IMR-90 (cell line): ENCODE measurements around the gene MPV17L. TPM values are rescaled to one million over a fixed set of nuclear protein-coding genes. Genes with fewer than 3 reads are reported as not detected.

Source experiments
- ATAC-seq: fragments of 200-7000 bp; cut with Tn5 transposase; 2 replicates; pipeline ENCODE4 v1.9.1; 2020; ENCODE audit warnings: low read depth, mild to moderate bottlenecking, moderate library complexity
- BruUV-seq: library from RNA; stranded (reverse); fragments of 400-500 nt; replicated peaks from 2 replicates; lab custom pipeline; 2021; lab: Mats Ljungman, UMichigan
- CTCF ChIA-PET: fragments of 300-600 bp; formaldehyde crosslinking; extraction: SDS; loops from one replicate; lab custom pipeline; 2021; ENCODE audit warnings: antibody characterized with exemption; lab: Yijun Ruan, JAX
- POLR2A ChIA-PET: fragments of 300-600 bp; sonication (Branson Sonifier 250); formaldehyde crosslinking; loops from one replicate; lab custom pipeline; 2022; ENCODE audit warnings: antibody characterized with exemption; ENCODE audit not compliant: unreplicated experiment; lab: Charles Lee
- DNase-seq: peaks from one replicate; pipeline ENCODE4 v3.0.0; 2013
- H2AFZ ChIP-seq: replicated peaks from 2 replicates; pipeline ENCODE3; 2013; ENCODE audit warnings: low read length, mild to moderate bottlenecking; ENCODE audit not compliant: poor library complexity
- H2AK5ac ChIP-seq: 2 replicates; pipeline ENCODE4 v1.6.1; 2013; ENCODE audit warnings: low read depth, low read length, inconsistent platforms
- H2AK9ac ChIP-seq: replicated peaks from 2 replicates; pipeline ENCODE3; 2013; ENCODE audit warnings: mild to moderate bottlenecking, low read depth, low read length, moderate library complexity; ENCODE audit not compliant: poor library complexity
- H2BK120ac ChIP-seq: 2 replicates; pipeline ENCODE4 v1.6.1; 2013; ENCODE audit warnings: low read depth, low read length, inconsistent platforms
- H2BK15ac ChIP-seq: 3 replicates; pipeline ENCODE4 v1.6.1; 2013; ENCODE audit warnings: low read depth, low read length, inconsistent platforms
- H2BK20ac ChIP-seq: 2 replicates; pipeline ENCODE4 v1.6.1; 2013; ENCODE audit warnings: low read depth, mild to moderate bottlenecking, inconsistent platforms, low read length, moderate library complexity
- H2BK5ac ChIP-seq: 2 replicates; pipeline ENCODE4 v1.6.1; 2013; ENCODE audit warnings: mild to moderate bottlenecking, low read depth, low read length, inconsistent platforms; ENCODE audit not compliant: poor library complexity, severe bottlenecking
- H3K14ac ChIP-seq: replicated peaks from 2 replicates; pipeline ENCODE4 v1.6.1; 2013; ENCODE audit warnings: low read depth, low read length, inconsistent platforms
- H3K18ac ChIP-seq: 2 replicates; pipeline ENCODE4 v1.6.1; 2013; ENCODE audit warnings: low read depth, low read length, control low read depth
- H3K23ac ChIP-seq: 2 replicates; pipeline ENCODE4 v1.6.1; 2013; ENCODE audit warnings: low read depth, low read length, inconsistent platforms
- H3K27ac ChIP-seq: 2 replicates; pipeline ENCODE4 v1.5.1; 2013; ENCODE audit warnings: mild to moderate bottlenecking, control low read depth, low read length; ENCODE audit not compliant: insufficient read depth
- H3K27me3 ChIP-seq: 2 replicates; pipeline ENCODE4 v1.6.1; 2013; ENCODE audit warnings: low read length; ENCODE audit not compliant: control insufficient read depth, insufficient read depth
- H3K36me3 ChIP-seq: 2 replicates; pipeline ENCODE4 v1.6.1; 2013; ENCODE audit warnings: low read length, mixed read lengths; ENCODE audit not compliant: control insufficient read depth, insufficient read depth
- H3K4ac ChIP-seq: 2 replicates; pipeline ENCODE4 v1.6.1; 2013; ENCODE audit warnings: low read depth, low read length, inconsistent platforms
- H3K4me1 ChIP-seq: 2 replicates; pipeline ENCODE4 v1.6.1; 2013; ENCODE audit warnings: low read length, mixed read lengths; ENCODE audit not compliant: control insufficient read depth, insufficient read depth
- H3K4me2 ChIP-seq: 2 replicates; pipeline ENCODE4 v1.6.1; 2013; ENCODE audit warnings: low read depth, mild to moderate bottlenecking, control low read depth, low read length, moderate library complexity
- H3K4me3 ChIP-seq: 2 replicates; pipeline ENCODE4 v1.5.1; 2013; ENCODE audit warnings: low read depth, mild to moderate bottlenecking, control low read depth, low read length, moderate library complexity; ENCODE audit not compliant: insufficient read depth
- H3K56ac ChIP-seq: 2 replicates; pipeline ENCODE4 v1.6.1; 2013; ENCODE audit warnings: low read length, inconsistent platforms; ENCODE audit not compliant: insufficient read depth; ENCODE audit errors: extremely low read depth
- H3K79me1 ChIP-seq, 2 experiments: 2 replicates each; pipeline ENCODE4 v1.6.1; 2013; ENCODE audit warnings: low read length in 2 of 2, inconsistent platforms in 1 of 2, low read depth in 1 of 2
- H3K9ac ChIP-seq: 2 replicates; pipeline ENCODE4 v1.6.1; 2013; ENCODE audit warnings: low read depth, low read length, control low read depth
- H3K9me1 ChIP-seq: 2 replicates; pipeline ENCODE4 v1.6.1; 2013; ENCODE audit warnings: low read length, inconsistent platforms; ENCODE audit not compliant: insufficient read depth
- H3K9me3 ChIP-seq: 2 replicates; pipeline ENCODE4 v1.6.1; 2013; ENCODE audit warnings: low read length; ENCODE audit not compliant: control insufficient read depth, insufficient read depth
- H4K20me1 ChIP-seq: 2 replicates; pipeline ENCODE4 v1.6.1; 2013; ENCODE audit warnings: low read length, inconsistent platforms; ENCODE audit not compliant: insufficient read depth
- H4K5ac ChIP-seq: 2 replicates; pipeline ENCODE4 v1.6.1; 2013; ENCODE audit warnings: mild to moderate bottlenecking, low read depth, low read length, control low read depth
- H4K8ac ChIP-seq, 2 experiments: 2 replicates each; pipeline ENCODE4 v1.6.1; 2013; ENCODE audit warnings: low read depth in 2 of 2, low read length in 2 of 2, control low read depth in 1 of 2, inconsistent platforms in 1 of 2
- H4K91ac ChIP-seq: 2 replicates; pipeline ENCODE4 v1.6.1; 2013; ENCODE audit warnings: low read depth, low read length, inconsistent platforms; ENCODE audit not compliant: insufficient read depth
- CEBPB ChIP-seq: IDR thresholded peaks from 2 replicates; pipeline ENCODE4 v1.6.1; 2012; ENCODE audit warnings: low read depth, low read length, improper control_type of control experiment
- MAFK ChIP-seq: IDR thresholded peaks from 2 replicates; pipeline ENCODE4 v1.6.1; 2012; ENCODE audit warnings: low read depth, low read length, improper control_type of control experiment
- RCOR1 ChIP-seq: IDR thresholded peaks from 2 replicates; pipeline ENCODE4 v1.6.1; 2012; ENCODE audit warnings: mild to moderate bottlenecking, low read length, improper control_type of control experiment; ENCODE audit not compliant: insufficient replicate concordance
- RFX5 ChIP-seq: IDR thresholded peaks from 2 replicates; pipeline ENCODE4 v1.8.0; 2012; ENCODE audit warnings: low read depth, mild to moderate bottlenecking, low read length, moderate library complexity
- SMC3 ChIP-seq: fragments of 150-350 bp; IDR thresholded peaks from 2 replicates; pipeline ENCODE4 v1.6.1; 2016; ENCODE audit warnings: low read depth, mild to moderate bottlenecking, antibody characterized with exemption, low read length, moderate library complexity
- WGBS, 2 experiments: methylation state at CpG; one replicate each; pipeline versions ENCODE4 v1.1.5 to v1.1.7; 2013; ENCODE audit warnings: missing lambda C conversion rate in 2 of 2; ENCODE audit not compliant: insufficient read length in 1 of 2; ENCODE audit errors: extremely low coverage in 2 of 2; 5-methylcytosine and 5-hydroxymethylcytosine counted together
- dilution Hi-C: fragments of 300-500 bp; cut with HindIII; formaldehyde crosslinking; loops from one replicate; pipeline ENCODE4 v1.14.3; 2018; ENCODE audit warnings: low sequenced_read_pairs; ENCODE audit not compliant: unreplicated experiment
- in situ Hi-C: fragments of 300-500 bp; cut with MboI; formaldehyde crosslinking; loops from 3 replicates; pipeline ENCODE4 v1.14.3; 2019; ENCODE audit warnings: low sequenced_read_pairs, inconsistent platforms, mixed read lengths
- intact Hi-C: fragments of 100-400 bp; cut with micrococcal nuclease; formaldehyde crosslinking; loops from 2 replicates; pipeline ENCODE4 v1.10.0; 2022
- polyA plus RNA-seq, 3 experiments: library from polyadenylated mRNA; depleted of rRNA; stranded (reverse); fragments of >200 nt; gene quantifications; 2 replicates each; pipeline ENCODE4 v1.2.3, GENCODE V29; 2012; ENCODE audit warnings: low replicate concordance in 1 of 3
- total RNA-seq: library from RNA; depleted of rRNA; stranded (reverse); fragments of >200 nt; gene quantifications from 2 replicates; pipeline ENCODE4 v1.2.3, GENCODE V29; 2012
- TF ChIP-seq, protein P1 (sequence below): conservative IDR thresholded peaks from 2 replicates; pipeline ENCODE4 v1.5.1; 2012; ENCODE audit warnings: mild to moderate bottlenecking, low read depth, low read length, improper control_type of control experiment

The MPV17L gene
- total and polyA plus RNA-seq, 2 of the 4 experiments (the other 2 are of a cell fraction), result 0.03 TPM; not detected in 1

DNA sequence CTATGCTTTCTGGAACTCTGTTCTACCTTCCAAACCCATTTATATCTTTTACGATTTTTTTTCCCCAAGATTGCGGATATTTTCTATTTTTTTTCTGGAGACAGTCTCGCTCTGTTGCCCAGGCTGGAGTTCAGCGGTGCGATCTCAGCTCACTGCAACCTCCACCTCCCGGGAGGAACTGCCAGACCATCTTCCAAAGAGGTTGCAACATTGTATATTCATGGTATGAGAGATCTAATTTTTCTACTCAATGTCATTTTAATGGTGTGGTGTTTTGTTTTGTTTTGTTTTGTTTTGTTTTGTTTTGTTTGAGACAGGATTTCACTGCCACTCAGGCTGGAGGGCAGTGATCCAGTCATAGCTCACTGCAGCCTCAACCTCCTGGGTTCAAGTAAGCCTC is 30.3 kb downstream of the MPV17L start:
- Histone ChIP-seq H3K27ac (no peak overlapping the region), H3K23ac (no peak overlapping the region), H4K8ac (no peak overlapping the region), H2BK5ac (no peak overlapping the region), H3K4me3 (no peak overlapping the region), H3K27me3 (no peaks in the 10 kb centered on the region; the same call in 1 of the 2 replicates), H4K91ac (no peak overlapping the region), H2BK20ac (no peak overlapping the region), H2AK5ac (no peak overlapping the region), H3K56ac (no peak overlapping the region), H2AK9ac (no peak overlapping the region), H4K5ac (no peak overlapping the region), H4K20me1 (no peaks in the 10 kb centered on the region), H3K9me1 (no peaks in the 10 kb centered on the region), H3K4me1 (no peaks in the 10 kb centered on the region), H2AFZ (no peak overlapping the region), H3K9ac (no peak overlapping the region), H3K36me3 (no peaks in the 10 kb centered on the region), H3K18ac (no peak overlapping the region), H2BK15ac (no peak overlapping the region), H3K4me2 (no peak overlapping the region), H2BK120ac (no peak overlapping the region), H3K4ac (no peak overlapping the region), H3K14ac (no peak overlapping the region), H3K9me3 (no peaks in the 10 kb centered on the region), H3K79me1 (no peaks in the 10 kb centered on the region)
- no TSS peak for BruUV-seq
- ATAC-seq, result no peak; the same call in 1 of the 2 replicates
- dilution Hi-C loops, result no loop called here
- CTCF ChIA-PET, result interaction anchor here (0.6 to 2.1 kb wide), 3 partner anchors 121 to 218 kb away, joined by 3 to 7 read pairs (median 4); no protein-coding TSS in a partner anchor
- in situ Hi-C loops, result loop anchor here (10.0 kb wide), 1 partner anchor 129 kb away; no protein-coding TSS in a partner anchor
- no CpG with 5 or more reads among the region's 6 CpGs for WGBS, 2 experiments
- DNase-seq, result no peak
- intact Hi-C loops, result loop anchor here (2.0 to 10.0 kb wide), 4 partner anchors 81 to 771 kb away; no protein-coding TSS in a partner anchor
- POLR2A ChIA-PET, result no interaction called here
- TF ChIP-seq CEBPB (no peak), SMC3 (no peak), MAFK (no peak), RFX5 (no peak), RCOR1 (no peak)
- TF ChIP-seq, protein P1, sequence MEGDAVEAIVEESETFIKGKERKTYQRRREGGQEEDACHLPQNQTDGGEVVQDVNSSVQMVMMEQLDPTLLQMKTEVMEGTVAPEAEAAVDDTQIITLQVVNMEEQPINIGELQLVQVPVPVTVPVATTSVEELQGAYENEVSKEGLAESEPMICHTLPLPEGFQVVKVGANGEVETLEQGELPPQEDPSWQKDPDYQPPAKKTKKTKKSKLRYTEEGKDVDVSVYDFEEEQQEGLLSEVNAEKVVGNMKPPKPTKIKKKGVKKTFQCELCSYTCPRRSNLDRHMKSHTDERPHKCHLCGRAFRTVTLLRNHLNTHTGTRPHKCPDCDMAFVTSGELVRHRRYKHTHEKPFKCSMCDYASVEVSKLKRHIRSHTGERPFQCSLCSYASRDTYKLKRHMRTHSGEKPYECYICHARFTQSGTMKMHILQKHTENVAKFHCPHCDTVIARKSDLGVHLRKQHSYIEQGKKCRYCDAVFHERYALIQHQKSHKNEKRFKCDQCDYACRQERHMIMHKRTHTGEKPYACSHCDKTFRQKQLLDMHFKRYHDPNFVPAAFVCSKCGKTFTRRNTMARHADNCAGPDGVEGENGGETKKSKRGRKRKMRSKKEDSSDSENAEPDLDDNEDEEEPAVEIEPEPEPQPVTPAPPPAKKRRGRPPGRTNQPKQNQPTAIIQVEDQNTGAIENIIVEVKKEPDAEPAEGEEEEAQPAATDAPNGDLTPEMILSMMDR, result no peak
